HCT116 (cell line): ENCODE measurements around the gene ADARB1. TPM values are rescaled to one million over a fixed set of nuclear protein-coding genes. Genes with fewer than 3 reads are reported as not detected.

ENCODE experiments used
- ATAC-seq: fragments of 200-7000 bp; cut with Tn5 transposase; 2 replicates; pipeline ENCODE4 v1.9.1; 2020; ENCODE audit warnings: mild to moderate bottlenecking, moderate library complexity
- BruUV-seq: library from RNA; stranded (reverse); fragments of 400-500 nt; replicated peaks from 2 replicates; lab custom pipeline; 2021; lab: Mats Ljungman, UMichigan
- CTCF ChIA-PET: fragments of 300-600 bp; sonication (Branson Sonifier 250); formaldehyde crosslinking; loops from one replicate; lab custom pipeline; 2021; ENCODE audit warnings: antibody characterized with exemption; lab: Charles Lee
- POLR2A ChIA-PET: fragments of 300-600, 350-600 bp; sonication (Branson Sonifier 250); formaldehyde crosslinking; loops from one replicate; lab custom pipeline; 2021; ENCODE audit warnings: antibody characterized with exemption; lab: Charles Lee
- RAD21 ChIA-PET, 2 experiments: fragments of 300-600 bp; sonication (Branson Sonifier 250); formaldehyde crosslinking; loops; one replicate each; lab custom pipeline; 2023; ENCODE audit warnings: low total read pairs in 2 of 2; ENCODE audit not compliant: uncharacterized antibody in 2 of 2, unreplicated experiment in 2 of 2, low non-redundant PET in 1 of 2; lab: Charles Lee
- DNase-seq: peaks from one replicate; pipeline ENCODE4 v3.0.0-alpha.2; 2010; ENCODE audit warnings: low read depth, low spot score
- H2AFZ ChIP-seq: fragments of 200-600 bp; shearing (Covaris generic), sonication (generic); 2 replicates; pipeline ENCODE4 v1.6.1; 2017; ENCODE audit warnings: low read depth, mixed run types, mixed read lengths, antibody characterized with exemption, low read length; ENCODE audit not compliant: poor library complexity, severe bottlenecking
- H3K27ac ChIP-seq: 2 replicates; pipeline ENCODE4 v1.5.1; 2012; ENCODE audit warnings: low read depth, low read length
- H3K27me3 ChIP-seq: fragments of 200-600 bp; sonication (generic); 2 replicates; pipeline ENCODE4 v1.6.1; 2016; ENCODE audit warnings: mixed run types, low read length, mixed read lengths; ENCODE audit not compliant: insufficient read depth
- H3K36me3 ChIP-seq, 2 experiments: fragments of 200-500 bp in 1 of 2; fragments of 200-600 bp in 1 of 2; sonication (Bioruptor generic) in 1 of 2; sonication (generic) in 1 of 2; 2 replicates each; pipeline versions ENCODE4 v1.5.1 to v1.6.1; 2014 to 2016; ENCODE audit warnings: low read length in 2 of 2, inconsistent platforms in 1 of 2, mixed read lengths in 1 of 2, mixed run types in 1 of 2; ENCODE audit not compliant: insufficient read depth in 2 of 2, control insufficient read depth in 1 of 2
- H3K4me1 ChIP-seq, 2 experiments: fragments of 200-600 bp in 1 of 2; sonication (generic) in 1 of 2; 2 replicates each; pipeline versions ENCODE4 v1.5.1 to v1.6.1; 2012 to 2017; ENCODE audit warnings: low read length in 2 of 2, inconsistent platforms in 1 of 2, mild to moderate bottlenecking in 1 of 2, mixed read lengths in 1 of 2, mixed run types in 1 of 2, moderate library complexity in 1 of 2; ENCODE audit not compliant: insufficient read depth in 2 of 2, control insufficient read depth in 1 of 2
- H3K4me2 ChIP-seq: fragments of 200-600 bp; sonication (generic); 2 replicates; pipeline ENCODE4 v1.6.1; 2017; ENCODE audit warnings: mixed run types, low read length, mixed read lengths
- H3K4me3 ChIP-seq, 2 experiments: fragments of 200-600 bp in 1 of 2; sonication (generic) in 1 of 2; replicated peaks in 1 of 2; 2 replicates each; pipeline ENCODE4 v1.5.1; 2011 to 2016; ENCODE audit warnings: low read length in 2 of 2, control low read depth in 1 of 2, low read depth in 1 of 2, mild to moderate bottlenecking in 1 of 2, mixed read lengths in 1 of 2, mixed run types in 1 of 2
- H3K79me2 ChIP-seq: fragments of 200-600 bp; sonication (generic); 2 replicates; pipeline ENCODE4 v1.6.1; 2017; ENCODE audit warnings: mild to moderate bottlenecking, mixed run types, low read length, moderate library complexity, mixed read lengths; ENCODE audit not compliant: insufficient read depth
- H3K9ac ChIP-seq: fragments of 200-600 bp; sonication (generic); 2 replicates; pipeline ENCODE4 v1.6.1; 2016; ENCODE audit warnings: low read length, mixed read lengths
- H3K9me2 ChIP-seq: fragments of 200-600 bp; sonication (generic), shearing (Covaris generic); 2 replicates; pipeline ENCODE4 v1.6.1; 2017; ENCODE audit warnings: mixed run types, mild to moderate bottlenecking, moderate library complexity; ENCODE audit not compliant: insufficient read depth
- H3K9me3 ChIP-seq, 2 experiments: fragments of 200-500 bp in 1 of 2; fragments of 200-600 bp in 1 of 2; sonication (Bioruptor generic) in 1 of 2; sonication (generic) in 1 of 2; 2 replicates each; pipeline ENCODE4 v1.6.1; 2014 to 2017; ENCODE audit warnings: low read length in 2 of 2, mixed read lengths in 2 of 2, inconsistent platforms in 1 of 2, low read depth in 1 of 2, mild to moderate bottlenecking in 1 of 2, mixed run types in 1 of 2, moderate library complexity in 1 of 2; ENCODE audit not compliant: control insufficient read depth in 1 of 2, insufficient read depth in 1 of 2
- H4K20me1 ChIP-seq: fragments of 200-600 bp; sonication (generic), shearing (Covaris generic); 2 replicates; pipeline ENCODE4 v1.6.1; 2017; ENCODE audit warnings: mixed run types, mild to moderate bottlenecking, moderate library complexity; ENCODE audit not compliant: insufficient read depth
- CBX3 ChIP-seq: IDR thresholded peaks from 2 replicates; pipeline ENCODE4 v1.6.1; 2012; ENCODE audit warnings: low read depth
- CEBPB ChIP-seq: IDR thresholded peaks from 2 replicates; pipeline ENCODE4 v1.6.1; 2012; ENCODE audit warnings: low read depth
- EGR1 ChIP-seq: IDR thresholded peaks from 2 replicates; pipeline ENCODE4 v1.6.1; 2012; ENCODE audit warnings: low read depth
- ELF1 ChIP-seq: IDR thresholded peaks from 2 replicates; pipeline ENCODE4 v1.6.1; 2012; ENCODE audit warnings: low read depth, borderline replicate concordance
- EZH2phosphoT487 ChIP-seq: fragments of 200-600 bp; IDR thresholded peaks from 2 replicates; pipeline ENCODE4 v1.6.1; 2018; ENCODE audit warnings: antibody characterized with exemption, borderline replicate concordance
- FOSL1 ChIP-seq: IDR thresholded peaks from 2 replicates; pipeline ENCODE4 v1.6.1; 2012; ENCODE audit warnings: low read depth
- JUND ChIP-seq: IDR thresholded peaks from 2 replicates; pipeline ENCODE4 v1.6.1; 2012
- SP1 ChIP-seq: IDR thresholded peaks from 2 replicates; pipeline ENCODE4 v1.6.1; 2012; ENCODE audit warnings: low read depth
- TCF7L2 ChIP-seq: IDR thresholded peaks from 2 replicates; pipeline ENCODE4 v1.7.0; 2011; ENCODE audit warnings: borderline replicate concordance, inconsistent platforms; ENCODE audit not compliant: insufficient read depth, insufficient read length; ENCODE audit errors: extremely low read depth
- ZFX ChIP-seq: fragments of 450-650 bp; IDR thresholded peaks from 2 replicates; pipeline ENCODE4 v1.6.1; 2017
- ZNF274 ChIP-seq: fragments of 200-500 bp; sonication (Bioruptor generic); IDR thresholded peaks from 2 replicates; pipeline ENCODE4 v1.6.1; 2014; ENCODE audit warnings: mild to moderate bottlenecking, low read depth, low read length, inconsistent platforms
- intact Hi-C: fragments of 100-400 bp; cut with micrococcal nuclease; formaldehyde crosslinking; loops from 2 replicates; pipeline ENCODE4 v1.10.0; 2022
- total RNA-seq: library from RNA; stranded (reverse); gene quantifications from one replicate; pipeline ENCODE4 v1.2.1, GENCODE V29; 2021; ENCODE audit not compliant: unreplicated experiment
- TF ChIP-seq, protein P1 (sequence below): IDR thresholded peaks from 2 replicates; pipeline ENCODE4 v1.6.1; 2012
- TF ChIP-seq, protein P2 (sequence below), 3 experiments: fragments of 200-600 bp in 1 of 3; sonication (generic) in 1 of 3; IDR thresholded peaks in 2 of 3; conservative IDR thresholded peaks in 1 of 3; 2 replicates each; pipeline ENCODE4 v1.5.1; 2012 to 2017; ENCODE audit warnings: low read depth in 2 of 3, low read length in 2 of 3, antibody characterized with exemption in 1 of 3, borderline replicate concordance in 1 of 3, control low read depth in 1 of 3, mild to moderate bottlenecking in 1 of 3, mixed read lengths in 1 of 3, mixed run types in 1 of 3, moderate library complexity in 1 of 3; ENCODE audit not compliant: insufficient read depth in 1 of 3
- TF ChIP-seq, protein P3 (sequence below): IDR thresholded peaks from 2 replicates; pipeline ENCODE4 v1.6.1; 2012; ENCODE audit warnings: low read depth

ADARB1 gene
- total RNA-seq, 1 experiment from 2014 or later: 13.5 TPM

- Histone ChIP-seq H3K4me3 (no peak overlapping the region), H3K79me2 (no peaks in the 10 kb centered on the region), H3K4me2 (no peak overlapping the region), H3K36me3 (no peaks in the 10 kb centered on the region), H3K9me2 (no peaks in the 10 kb centered on the region), H3K9me3 (no peaks in the 10 kb centered on the region), H3K27ac (no peak overlapping the region), H2AFZ (no peak overlapping the region), H3K27me3 (no peaks in the 10 kb centered on the region), H4K20me1 (no peaks in the 10 kb centered on the region), H3K4me1 (no peaks in the 10 kb centered on the region; a peak in 2 of 4 replicates), H3K9ac (no peak overlapping the region)
- ATAC-seq (no peak), DNase-seq (no peak)
- ChIA-PET RAD21 (no interaction called here), CTCF (interaction anchor here (1.2 kb wide), 1 partner anchor 22 kb away, joined by 5 read pairs; no protein-coding TSS in a partner anchor), POLR2A (no interaction called here)
- TF ChIP-seq, protein P1, sequence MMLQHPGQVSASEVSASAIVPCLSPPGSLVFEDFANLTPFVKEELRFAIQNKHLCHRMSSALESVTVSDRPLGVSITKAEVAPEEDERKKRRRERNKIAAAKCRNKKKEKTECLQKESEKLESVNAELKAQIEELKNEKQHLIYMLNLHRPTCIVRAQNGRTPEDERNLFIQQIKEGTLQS: no peak
- no peak for TF ChIP-seq EZH2phosphoT487
- TF ChIP-seq EGR1: no peak
- TF ChIP-seq FOSL1: no peak
- no TSS peak for BruUV-seq
- intact Hi-C loops: no loop called here
Observed at GRCh38 chr21:45162809-45163208, 88.4 kb downstream of the ADARB1 start.

GRCh38 chr21:45163413-45164123 lies 89.2 kb downstream of the ADARB1 start:
- no peak for DNase-seq
- no peak overlapping the region for H2AFZ ChIP-seq
- no peak overlapping the region for H3K4me2 ChIP-seq
- no peaks in the 10 kb centered on the region; a peak in 2 of 4 replicates for H3K4me1 ChIP-seq
- RAD21 ChIA-PET: no interaction called here
- H3K27me3 ChIP-seq: no peaks in the 10 kb centered on the region
- H3K9ac ChIP-seq: no peak overlapping the region
- no TSS peak for BruUV-seq
- H3K36me3 ChIP-seq: no peaks in the 10 kb centered on the region
- H3K79me2 ChIP-seq: no peaks in the 10 kb centered on the region
- H3K4me3 ChIP-seq: no peak overlapping the region
- no peak overlapping the region for H3K27ac ChIP-seq
- intact Hi-C loops: no loop called here
- H3K9me3 ChIP-seq: no peaks in the 10 kb centered on the region
- POLR2A ChIA-PET: interaction anchor here (0.5 kb wide), 1 partner anchor 80 kb away, joined by 3 read pairs; no protein-coding TSS in a partner anchor
- no peak for ATAC-seq
- no peaks in the 10 kb centered on the region for H3K9me2 ChIP-seq
- CTCF ChIA-PET: no interaction called here
- no peaks in the 10 kb centered on the region for H4K20me1 ChIP-seq
- TF ChIP-seq CBX3: no peak
- TF ChIP-seq SP1: no peak
- TF ChIP-seq, protein P1: no peak
- TF ChIP-seq CEBPB: no peak
- TF ChIP-seq ZFX: no peak
- TF ChIP-seq TCF7L2: no peak
- TF ChIP-seq, protein P2, sequence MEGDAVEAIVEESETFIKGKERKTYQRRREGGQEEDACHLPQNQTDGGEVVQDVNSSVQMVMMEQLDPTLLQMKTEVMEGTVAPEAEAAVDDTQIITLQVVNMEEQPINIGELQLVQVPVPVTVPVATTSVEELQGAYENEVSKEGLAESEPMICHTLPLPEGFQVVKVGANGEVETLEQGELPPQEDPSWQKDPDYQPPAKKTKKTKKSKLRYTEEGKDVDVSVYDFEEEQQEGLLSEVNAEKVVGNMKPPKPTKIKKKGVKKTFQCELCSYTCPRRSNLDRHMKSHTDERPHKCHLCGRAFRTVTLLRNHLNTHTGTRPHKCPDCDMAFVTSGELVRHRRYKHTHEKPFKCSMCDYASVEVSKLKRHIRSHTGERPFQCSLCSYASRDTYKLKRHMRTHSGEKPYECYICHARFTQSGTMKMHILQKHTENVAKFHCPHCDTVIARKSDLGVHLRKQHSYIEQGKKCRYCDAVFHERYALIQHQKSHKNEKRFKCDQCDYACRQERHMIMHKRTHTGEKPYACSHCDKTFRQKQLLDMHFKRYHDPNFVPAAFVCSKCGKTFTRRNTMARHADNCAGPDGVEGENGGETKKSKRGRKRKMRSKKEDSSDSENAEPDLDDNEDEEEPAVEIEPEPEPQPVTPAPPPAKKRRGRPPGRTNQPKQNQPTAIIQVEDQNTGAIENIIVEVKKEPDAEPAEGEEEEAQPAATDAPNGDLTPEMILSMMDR (IDR thresholded peaks at IDR 0.05 in 2 of 3, conservative IDR thresholded peaks at IDR 0.05 in 1 of 3; ENCODE audit: borderline replicate concordance in 1 of 3, insufficient read depth in 1 of 3, low read depth in 2 of 3, low read length in 2 of 3): no peak
- TF ChIP-seq JUND: no peak
- no peak for TF ChIP-seq ZNF274
- TF ChIP-seq, protein P3, sequence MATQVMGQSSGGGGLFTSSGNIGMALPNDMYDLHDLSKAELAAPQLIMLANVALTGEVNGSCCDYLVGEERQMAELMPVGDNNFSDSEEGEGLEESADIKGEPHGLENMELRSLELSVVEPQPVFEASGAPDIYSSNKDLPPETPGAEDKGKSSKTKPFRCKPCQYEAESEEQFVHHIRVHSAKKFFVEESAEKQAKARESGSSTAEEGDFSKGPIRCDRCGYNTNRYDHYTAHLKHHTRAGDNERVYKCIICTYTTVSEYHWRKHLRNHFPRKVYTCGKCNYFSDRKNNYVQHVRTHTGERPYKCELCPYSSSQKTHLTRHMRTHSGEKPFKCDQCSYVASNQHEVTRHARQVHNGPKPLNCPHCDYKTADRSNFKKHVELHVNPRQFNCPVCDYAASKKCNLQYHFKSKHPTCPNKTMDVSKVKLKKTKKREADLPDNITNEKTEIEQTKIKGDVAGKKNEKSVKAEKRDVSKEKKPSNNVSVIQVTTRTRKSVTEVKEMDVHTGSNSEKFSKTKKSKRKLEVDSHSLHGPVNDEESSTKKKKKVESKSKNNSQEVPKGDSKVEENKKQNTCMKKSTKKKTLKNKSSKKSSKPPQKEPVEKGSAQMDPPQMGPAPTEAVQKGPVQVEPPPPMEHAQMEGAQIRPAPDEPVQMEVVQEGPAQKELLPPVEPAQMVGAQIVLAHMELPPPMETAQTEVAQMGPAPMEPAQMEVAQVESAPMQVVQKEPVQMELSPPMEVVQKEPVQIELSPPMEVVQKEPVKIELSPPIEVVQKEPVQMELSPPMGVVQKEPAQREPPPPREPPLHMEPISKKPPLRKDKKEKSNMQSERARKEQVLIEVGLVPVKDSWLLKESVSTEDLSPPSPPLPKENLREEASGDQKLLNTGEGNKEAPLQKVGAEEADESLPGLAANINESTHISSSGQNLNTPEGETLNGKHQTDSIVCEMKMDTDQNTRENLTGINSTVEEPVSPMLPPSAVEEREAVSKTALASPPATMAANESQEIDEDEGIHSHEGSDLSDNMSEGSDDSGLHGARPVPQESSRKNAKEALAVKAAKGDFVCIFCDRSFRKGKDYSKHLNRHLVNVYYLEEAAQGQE: no peak
- no peak for TF ChIP-seq ELF1
- no peak for TF ChIP-seq EZH2phosphoT487
